ENCODE data around the gene SORBS1.
"Not testable (repeated sequence)": the region's sequence is repeated elsewhere in the genome, so short reads cannot be mapped to it uniquely, and the experiment has no call there.

SORBS1 gene

GRCh38 chr10:95493862-95494261, 67.3 kb downstream of the SORBS1 start:
- DNase-seq (ENCODE audit: low read depth in 4 of 4, low spot score in 1 of 4), result no peak

- DNase-seq (ENCODE audit: low read depth in 4 of 4, low spot score in 1 of 4), result no peak
Measured at GRCh38 chr10:95487994-95488393, 73.2 kb downstream of the SORBS1 start.

DNA sequence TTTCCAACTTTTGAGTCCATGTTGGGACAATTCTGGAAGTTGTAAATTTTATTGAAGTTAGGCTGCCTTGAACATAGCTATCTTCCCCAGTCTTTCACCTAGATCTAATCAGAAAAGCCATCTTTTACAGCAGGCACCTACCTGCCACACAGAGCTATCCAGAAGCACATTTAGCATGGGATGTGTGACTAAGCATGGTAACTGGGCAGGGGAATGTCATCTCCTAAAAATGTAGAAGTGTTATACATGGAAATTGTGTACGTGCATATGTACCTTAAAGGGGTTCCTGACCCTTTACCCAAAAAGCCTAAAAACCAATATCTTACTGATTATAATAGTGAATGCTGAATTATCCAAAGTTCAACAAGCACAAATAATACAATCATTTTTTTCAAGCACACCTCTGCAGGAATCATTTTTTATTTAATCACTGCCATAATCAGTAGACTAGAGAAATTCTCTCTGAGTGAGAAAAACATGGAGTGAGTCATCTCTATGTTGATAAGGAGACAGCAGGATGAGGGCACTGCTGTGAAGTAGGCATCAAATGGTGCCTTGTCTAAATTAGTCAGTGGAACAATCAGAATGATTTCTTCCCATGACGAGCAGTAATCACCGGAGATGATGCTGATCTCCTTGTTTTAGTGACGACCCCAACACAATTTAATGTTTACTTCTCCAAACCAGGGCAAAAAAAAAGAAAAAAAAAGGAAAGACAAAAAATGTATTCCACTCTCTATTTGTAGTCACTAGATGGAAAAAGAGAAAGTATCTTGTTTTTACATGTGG, 75.9 kb downstream of the SORBS1 start:
- DNase-seq (ENCODE audit: low read depth in 4 of 4, low spot score in 1 of 4), result no peak

DNA sequence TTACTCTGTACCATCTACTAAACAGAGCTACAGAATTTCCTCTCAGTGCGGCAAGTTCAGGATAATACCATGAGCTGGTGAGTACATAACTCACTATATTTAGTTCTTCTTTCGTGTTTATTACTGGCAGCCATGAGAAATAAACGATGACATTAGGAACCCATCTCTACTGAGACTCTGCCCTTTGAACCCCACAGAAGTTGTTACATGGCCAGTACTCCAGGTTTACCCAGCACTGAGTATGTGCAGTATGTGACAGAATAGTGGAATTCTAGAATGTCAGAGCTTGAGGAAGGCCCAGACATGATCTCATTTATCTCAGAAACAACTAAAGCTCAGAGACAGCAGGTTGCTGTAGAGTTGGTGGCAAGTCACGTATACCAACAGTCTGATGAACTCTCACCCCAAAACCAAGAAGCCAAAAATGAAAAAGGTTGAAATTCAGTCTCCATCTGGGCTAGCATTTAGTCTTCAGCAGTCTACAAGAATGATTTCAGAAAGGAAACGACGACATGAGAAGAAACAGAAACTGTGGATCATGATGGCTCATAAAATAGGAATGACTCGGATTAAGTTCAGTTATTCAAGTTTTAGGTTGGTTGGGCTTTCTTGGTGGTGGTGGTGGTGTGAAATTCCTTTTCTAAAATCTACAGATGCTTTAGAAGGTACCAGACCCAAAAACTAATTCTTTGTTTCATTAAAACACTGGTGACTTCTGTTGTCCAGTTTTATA, 78.5 kb downstream of the SORBS1 start:
- no peak for DNase-seq (ENCODE audit: low read depth in 4 of 4, low spot score in 1 of 4)

- no peak for DNase-seq (ENCODE audit: low read depth in 4 of 4, low spot score in 1 of 4)
Measured at GRCh38 chr10:95480901-95481491, 80.2 kb downstream of the SORBS1 start.

DNA sequence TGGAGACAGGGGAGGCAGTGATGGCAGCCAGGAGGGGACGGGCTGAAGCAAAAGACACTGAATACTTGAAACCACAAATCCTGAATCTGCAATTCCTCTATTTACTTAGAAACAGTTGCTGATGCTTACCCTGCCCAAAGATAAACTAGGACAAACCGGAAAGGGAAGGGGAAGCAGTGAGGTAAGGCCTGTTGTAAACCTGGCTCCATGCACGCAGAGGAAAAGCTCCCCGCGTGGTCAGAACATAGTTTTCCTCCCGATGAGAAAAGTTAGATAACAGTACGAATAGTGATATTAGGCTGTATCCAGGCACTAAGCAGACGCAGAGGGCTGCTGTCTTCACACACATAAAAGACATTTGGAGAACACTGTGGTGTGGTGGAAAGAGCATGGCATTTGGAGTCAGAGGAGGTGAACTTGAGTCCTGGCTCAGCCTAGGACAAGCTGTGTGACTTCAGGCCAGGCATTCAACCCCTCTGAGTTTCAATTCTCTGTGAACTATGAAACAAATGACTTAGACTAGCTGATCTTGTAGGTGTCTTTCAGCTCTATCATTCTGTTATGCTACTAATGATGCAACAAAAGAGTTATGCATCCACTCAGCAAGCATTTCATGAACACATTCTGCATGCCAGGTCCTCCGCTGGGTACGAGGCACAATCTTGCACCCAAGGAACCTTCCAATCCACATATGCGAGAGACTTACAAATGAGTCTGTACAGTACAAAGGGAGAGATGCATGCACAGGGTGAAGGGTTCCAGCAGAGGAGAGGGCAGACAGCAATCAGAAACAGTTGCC, 80.9 kb downstream of the SORBS1 start:
- no peak for DNase-seq (ENCODE audit: low read depth in 4 of 4, low spot score in 1 of 4)

DNA sequence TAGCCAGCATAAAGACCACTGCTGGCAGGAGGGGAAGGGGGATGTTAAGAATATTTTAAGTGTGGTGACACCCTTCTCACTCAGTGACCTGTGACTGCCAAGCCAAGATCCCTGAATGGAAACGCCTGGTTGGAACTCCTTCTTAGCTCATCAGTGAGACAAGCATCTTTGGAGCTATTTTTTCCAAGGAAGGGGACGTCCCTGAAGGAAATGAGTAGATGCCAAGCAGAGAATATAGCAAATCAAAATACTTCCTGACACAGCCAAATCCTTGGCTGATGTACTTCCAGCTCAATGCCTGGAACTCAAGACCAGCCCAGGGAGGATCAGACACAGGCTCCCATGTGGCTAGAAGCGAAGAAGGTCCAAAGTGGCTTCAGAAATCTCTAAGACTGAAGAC, 82.2 kb downstream of the SORBS1 start:
- DNase-seq (ENCODE audit: low read depth in 4 of 4, low spot score in 1 of 4), result no peak

DNA sequence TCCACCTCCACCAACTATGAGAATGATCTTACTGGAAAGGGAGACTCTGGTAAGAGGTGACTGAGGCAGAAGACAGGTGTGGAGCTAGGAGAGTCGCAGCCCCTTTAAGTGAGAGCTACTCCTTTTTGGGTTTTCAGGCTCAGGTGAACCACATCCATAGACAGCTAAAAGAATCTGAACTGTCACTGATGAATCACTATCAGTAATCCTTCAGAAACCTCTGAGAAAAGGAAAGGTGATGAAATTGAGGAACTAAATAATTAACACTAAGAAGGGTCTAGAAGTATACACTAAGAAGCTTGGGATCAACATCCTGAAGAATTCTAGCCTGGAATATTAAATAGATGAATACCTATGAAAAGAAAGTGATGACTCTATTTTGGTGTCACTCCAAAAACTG, 83.0 kb downstream of the SORBS1 start:
- DNase-seq (ENCODE audit: low read depth in 4 of 4, low spot score in 1 of 4), result no peak

- no peak for DNase-seq (ENCODE audit: low read depth in 4 of 4, low spot score in 1 of 4)
Measured at GRCh38 chr10:95477175-95477520, 84.0 kb downstream of the SORBS1 start.

GRCh38 chr10:95476469-95477174, 84.5 kb downstream of the SORBS1 start:
- no peak for DNase-seq (ENCODE audit: low read depth in 4 of 4, low spot score in 1 of 4)

DNA sequence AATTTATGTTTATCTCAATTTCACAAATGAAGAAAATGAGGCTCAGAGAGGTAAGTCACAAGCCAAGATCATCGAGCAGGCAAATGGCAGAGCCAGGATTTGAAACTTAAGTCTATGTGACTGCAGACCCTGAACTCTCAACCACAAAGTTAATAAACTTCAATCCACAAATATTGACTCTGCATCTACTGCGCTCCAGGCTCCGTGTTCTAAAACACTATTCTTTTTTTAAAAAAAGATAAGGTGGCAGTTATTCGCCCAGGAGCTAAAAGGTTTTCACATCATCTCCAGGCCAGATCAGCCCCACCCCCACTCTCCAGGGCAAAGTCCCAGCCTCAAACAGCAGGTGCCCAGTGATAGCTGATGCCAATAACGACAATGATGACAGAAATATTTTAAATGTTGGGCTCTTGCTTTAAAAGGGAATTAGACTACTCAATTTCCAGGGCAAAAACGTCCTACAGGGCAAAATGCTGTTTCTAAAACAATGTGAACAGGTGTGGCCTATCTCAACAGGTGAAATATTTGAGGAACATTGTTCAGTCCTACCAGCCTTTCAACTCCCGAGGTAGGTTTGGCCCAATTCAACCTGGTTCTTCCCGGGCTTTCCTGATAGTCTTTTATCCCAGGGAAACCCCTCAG, 85.2 kb downstream of the SORBS1 start:
- no peak for DNase-seq (ENCODE audit: low read depth in 4 of 4, low spot score in 1 of 4)

DNA sequence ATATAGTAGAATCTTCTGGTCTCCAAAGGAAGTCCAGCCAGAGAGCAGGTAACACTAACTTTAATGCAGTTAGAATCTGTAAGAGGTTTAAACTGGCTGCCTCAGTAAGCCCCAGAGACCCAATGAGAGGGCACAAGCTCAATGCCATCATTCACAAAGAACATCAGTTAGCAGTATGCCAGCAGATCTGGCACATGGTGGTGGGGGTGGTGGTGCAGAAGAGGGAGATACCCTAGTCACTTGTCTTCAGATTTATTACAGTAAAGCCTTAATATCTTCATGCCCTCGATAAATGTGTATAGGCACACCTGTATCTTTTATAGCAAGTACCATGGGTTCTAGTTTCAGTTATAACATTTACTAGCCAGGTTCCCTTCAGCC, 86.2 kb downstream of the SORBS1 start:
- no peak for DNase-seq (ENCODE audit: low read depth in 4 of 4, low spot score in 1 of 4)

DNA sequence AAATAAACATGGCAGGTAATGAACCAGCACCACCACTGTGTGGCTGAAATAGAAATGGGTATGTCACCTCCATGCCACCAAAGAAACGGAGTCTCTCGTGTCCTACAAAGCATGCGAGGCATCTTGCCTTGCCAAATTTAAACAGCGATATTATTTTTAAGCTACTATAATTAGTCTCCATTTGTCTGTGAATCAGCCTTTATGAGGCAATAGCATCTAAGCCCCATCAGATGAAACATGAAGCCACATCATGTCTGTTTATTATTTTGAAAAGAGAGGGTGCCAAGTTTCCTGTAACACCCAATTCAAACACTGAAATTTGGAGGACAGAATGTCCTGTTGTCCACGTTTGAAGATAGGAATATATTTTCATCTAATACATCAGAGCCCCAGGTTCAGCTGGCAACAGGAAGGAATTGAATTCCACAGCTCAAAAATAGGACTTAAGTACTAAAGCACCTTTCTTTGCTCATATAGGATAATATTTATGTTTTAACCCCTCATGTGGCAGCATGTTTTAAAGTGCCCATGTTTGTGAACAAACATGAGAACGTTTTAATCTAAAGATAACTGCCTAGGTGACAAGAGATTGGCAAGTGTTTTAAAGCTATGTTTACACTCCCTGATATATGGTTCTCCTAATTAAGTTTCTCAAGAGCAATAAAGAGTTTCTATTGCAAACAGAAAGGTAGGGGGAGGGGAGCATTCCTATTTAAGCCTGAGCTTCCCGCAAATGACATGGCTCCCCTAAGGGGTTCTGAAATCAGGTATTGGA, 86.8 kb downstream of the SORBS1 start:
- no peak for DNase-seq (ENCODE audit: low read depth in 4 of 4, low spot score in 1 of 4)

- no peak for DNase-seq (ENCODE audit: low read depth in 4 of 4, low spot score in 1 of 4)
Measured at GRCh38 chr10:95472304-95473088, 88.7 kb downstream of the SORBS1 start.

DNA sequence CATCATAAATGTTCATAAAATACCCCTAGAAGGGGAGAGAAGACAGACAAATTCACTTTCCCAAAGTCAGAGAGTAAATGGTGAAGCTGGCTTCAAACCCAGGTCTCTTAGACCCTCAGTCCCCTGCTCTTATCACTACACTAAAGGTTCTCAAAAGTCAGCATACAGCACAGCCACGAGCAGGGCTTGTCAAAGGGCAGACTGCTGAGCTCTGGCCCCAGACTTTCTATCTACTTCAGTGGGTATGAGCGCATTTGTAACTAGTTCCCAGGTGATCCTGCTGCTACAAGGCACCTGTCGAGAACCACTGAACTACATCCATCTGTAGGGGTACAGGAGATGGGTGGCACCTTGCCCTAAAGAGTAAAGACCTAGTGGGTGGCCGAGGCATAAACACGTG, 91.5 kb downstream of the SORBS1 start:
- DNase-seq (ENCODE audit: low read depth in 4 of 4, low spot score in 1 of 4), result no peak

DNA sequence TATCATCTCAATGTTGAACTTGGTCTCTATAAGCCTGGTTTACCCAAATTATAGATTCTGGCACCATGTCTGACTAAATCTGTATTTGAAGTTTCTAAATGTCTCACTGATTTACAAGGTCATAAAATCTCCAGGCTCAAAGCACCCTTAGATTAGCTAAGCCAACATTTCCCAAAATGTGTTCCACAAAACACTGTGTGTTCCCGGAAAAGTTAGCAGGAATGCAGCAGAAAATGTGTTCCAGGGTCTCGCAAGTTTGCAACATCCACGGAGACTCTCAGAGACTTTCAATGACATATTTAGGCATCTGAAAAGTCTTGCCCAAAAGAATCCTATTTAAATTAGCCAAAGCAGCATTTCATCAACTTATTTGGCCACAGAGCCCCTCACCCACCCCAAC, 91.9 kb downstream of the SORBS1 start:
- DNase-seq (ENCODE audit: low read depth in 4 of 4, low spot score in 1 of 4), result no peak

GRCh38 chr10:95467642-95468041, 93.5 kb downstream of the SORBS1 start:
- not testable (repeated sequence) for DNase-seq (ENCODE audit: low read depth in 4 of 4, low spot score in 1 of 4)

- DNase-seq (ENCODE audit: low read depth in 4 of 4, low spot score in 1 of 4), result no peak
Measured at GRCh38 chr10:95467162-95467599, 94.0 kb downstream of the SORBS1 start.

DNA sequence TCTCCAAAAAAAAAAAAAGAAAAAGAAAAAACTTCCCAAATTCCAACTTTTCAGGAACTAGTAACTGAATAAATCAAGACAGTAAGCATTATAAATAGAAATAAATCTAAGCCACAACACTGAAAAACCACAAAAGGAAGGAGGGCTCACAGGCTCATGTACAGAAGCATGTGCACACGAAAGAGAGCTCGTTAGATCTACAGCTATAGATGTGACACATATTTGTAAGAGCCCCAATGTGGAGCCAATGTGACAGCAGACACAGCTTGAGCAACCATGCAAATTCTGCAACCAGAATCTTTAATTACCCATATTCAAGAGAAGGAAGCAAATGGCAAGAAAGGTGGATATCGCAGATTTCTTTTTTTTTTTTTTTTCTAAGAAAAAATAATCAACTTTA, 94.7 kb downstream of the SORBS1 start:
- DNase-seq (ENCODE audit: low read depth in 4 of 4, low spot score in 1 of 4), result no peak
